A549 treated with CpdA at 1 μM for 4 hours (cell line): ENCODE measurements around the gene RNFT1. TPM values are rescaled to one million over a fixed set of nuclear protein-coding genes. Genes with fewer than 3 reads are reported as not detected.

Source experiments
- total RNA-seq: library from RNA; stranded (reverse); fragments of 200-300 nt; extraction: Qiagen RNA extraction; gene quantifications from 5 replicates; pipeline ENCODE4 v1.2.3, GENCODE V29; 2022; ENCODE audit warnings: low read depth

The RNFT1 gene, protein sequence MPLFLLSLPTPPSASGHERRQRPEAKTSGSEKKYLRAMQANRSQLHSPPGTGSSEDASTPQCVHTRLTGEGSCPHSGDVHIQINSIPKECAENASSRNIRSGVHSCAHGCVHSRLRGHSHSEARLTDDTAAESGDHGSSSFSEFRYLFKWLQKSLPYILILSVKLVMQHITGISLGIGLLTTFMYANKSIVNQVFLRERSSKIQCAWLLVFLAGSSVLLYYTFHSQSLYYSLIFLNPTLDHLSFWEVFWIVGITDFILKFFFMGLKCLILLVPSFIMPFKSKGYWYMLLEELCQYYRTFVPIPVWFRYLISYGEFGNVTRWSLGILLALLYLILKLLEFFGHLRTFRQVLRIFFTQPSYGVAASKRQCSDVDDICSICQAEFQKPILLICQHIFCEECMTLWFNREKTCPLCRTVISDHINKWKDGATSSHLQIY
- total RNA-seq: 12.4 to 15.7 TPM (median 14.4 TPM) in 5 replicates

DNA sequence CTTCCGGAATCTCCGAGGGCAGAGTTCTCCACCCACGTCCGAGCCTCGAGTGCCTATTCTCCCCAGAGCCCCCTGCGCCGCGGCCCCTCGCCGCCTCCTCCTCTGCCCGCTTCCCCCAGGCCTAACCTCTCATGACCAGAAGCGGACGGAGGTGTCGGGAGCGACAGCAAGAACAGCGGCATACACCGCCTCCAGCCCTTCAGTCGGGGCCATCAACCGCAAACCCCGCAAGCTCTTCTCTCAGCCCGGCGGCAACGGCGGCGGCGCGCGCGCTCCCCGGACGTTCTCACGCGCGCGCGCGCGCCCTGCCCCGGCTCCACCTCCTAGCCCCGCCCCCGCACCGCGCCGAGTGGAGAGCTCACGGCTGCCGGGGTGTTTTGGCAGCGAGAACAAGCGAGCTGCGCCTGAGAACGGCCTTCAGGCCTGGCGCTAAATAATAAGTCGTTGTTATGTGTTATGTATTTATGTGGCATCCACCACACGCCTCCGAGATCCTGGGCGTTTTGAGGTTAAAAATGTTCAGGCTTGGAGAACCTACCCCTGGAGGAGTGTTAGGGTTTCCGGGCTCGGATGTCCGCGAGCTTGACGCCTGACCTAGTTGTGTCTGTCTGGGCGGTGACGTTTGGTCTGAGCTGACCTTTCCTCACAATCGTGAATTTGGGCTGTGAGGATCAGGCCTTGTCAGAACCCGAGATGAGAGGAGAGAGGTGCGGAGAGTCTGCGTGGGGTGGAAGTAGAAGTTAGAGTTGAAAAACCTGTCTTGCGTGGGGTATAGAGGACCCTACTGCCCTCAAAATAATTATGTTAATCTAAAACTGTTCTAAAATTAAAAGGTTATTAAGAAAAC is at the start of gene RNFT1:
Gene RNFT1, minus strand, starts transcription at position 259 of the 847 bp plus-strand sequence. Its CDS starts 77 bp downstream, at position 182.

Other genes with a start within 250 kb of the RNFT1 start
- gene TUBD1, start 71.8 kb downstream of the RNFT1 start, total RNA-seq: 13.3 to 17.2 TPM (median 14.1 TPM) in 5 replicates
- gene RPS6KB1, start 71.6 kb downstream of the RNFT1 start, total RNA-seq: 41.6 to 61.2 TPM (median 46.5 TPM) in 5 replicates
- gene HEATR6, start 114.2 kb upstream of the RNFT1 start, total RNA-seq: 15.9 to 22.1 TPM (median 18.9 TPM) in 5 replicates
- 0.13 to 0.33 TPM (median 0.26 TPM) in 3 of 5 replicates, not detected in the others for gene CA4, start 185.2 kb upstream of the RNFT1 start, total RNA-seq